Mesendoderm (in vitro differentiated cells): ENCODE measurements around the gene LGALS8.
"Not testable (repeated sequence)": the region's sequence is repeated elsewhere in the genome, so short reads cannot be mapped to it uniquely, and the experiment has no call there.

Experiments
- DNase-seq: peaks from one replicate; pipeline ENCODE4 v3.0.0; 2013
- H2AK5ac ChIP-seq: 2 replicates; pipeline ENCODE4 v1.6.1; 2013; ENCODE audit warnings: low read length, inconsistent platforms
- H2BK120ac ChIP-seq: 2 replicates; pipeline ENCODE4 v1.6.1; 2013; ENCODE audit warnings: low read depth, mild to moderate bottlenecking, low read length, moderate library complexity, mixed read lengths
- H2BK15ac ChIP-seq: replicated peaks from 2 replicates; pipeline ENCODE4 v1.6.1; 2013; ENCODE audit warnings: low read depth, mild to moderate bottlenecking, moderate library complexity
- H2BK5ac ChIP-seq: 2 replicates; pipeline ENCODE4 v1.6.1; 2013; ENCODE audit warnings: low read length, inconsistent platforms
- H3K18ac ChIP-seq: 2 replicates; pipeline ENCODE4 v1.6.1; 2013; ENCODE audit warnings: mild to moderate bottlenecking, low read length, mixed read lengths
- H3K23ac ChIP-seq: one replicate; pipeline ENCODE4 v1.6.1; 2013; ENCODE audit warnings: low read length
- H3K27ac ChIP-seq: 2 replicates; pipeline ENCODE4 v1.5.1; 2013; ENCODE audit warnings: low read depth, mild to moderate bottlenecking, inconsistent platforms, low read length, moderate library complexity
- H3K27me3 ChIP-seq: 2 replicates; pipeline ENCODE4 v1.6.1; 2013; ENCODE audit warnings: low read length, control low read depth, mild to moderate bottlenecking, inconsistent platforms; ENCODE audit not compliant: insufficient read depth, poor library complexity
- H3K36me3 ChIP-seq: 2 replicates; pipeline ENCODE4 v1.6.1; 2013; ENCODE audit warnings: low read length, inconsistent platforms; ENCODE audit not compliant: control insufficient read depth, insufficient read depth
- H3K4ac ChIP-seq: one replicate; pipeline ENCODE4 v1.6.1; 2013; ENCODE audit warnings: low read depth, mild to moderate bottlenecking, low read length, moderate library complexity
- H3K4me1 ChIP-seq: 2 replicates; pipeline ENCODE4 v1.6.1; 2013; ENCODE audit warnings: low read depth, low read length, inconsistent platforms; ENCODE audit not compliant: control insufficient read depth
- H3K4me2 ChIP-seq: 2 replicates; pipeline ENCODE4 v1.6.1; 2013; ENCODE audit warnings: low read length
- H3K4me3 ChIP-seq: 2 replicates; pipeline ENCODE4 v1.5.1; 2013; ENCODE audit warnings: mild to moderate bottlenecking, low read length
- H3K56ac ChIP-seq: one replicate; pipeline ENCODE4 v1.6.1; 2013; ENCODE audit warnings: low read length
- H3K79me1 ChIP-seq: 2 replicates; pipeline ENCODE4 v1.6.1; 2013; ENCODE audit warnings: low read length, inconsistent platforms
- H3K79me2 ChIP-seq: 2 replicates; pipeline ENCODE4 v1.6.1; 2013; ENCODE audit warnings: mild to moderate bottlenecking, low read length; ENCODE audit not compliant: control insufficient read depth, insufficient read depth
- H3K9ac ChIP-seq: 2 replicates; pipeline ENCODE4 v1.6.1; 2013; ENCODE audit warnings: low read length, inconsistent platforms
- H4K5ac ChIP-seq: one replicate; pipeline ENCODE4 v1.6.1; 2013; ENCODE audit warnings: low read length
- H4K8ac ChIP-seq: one replicate; pipeline ENCODE4 v1.6.1; 2013; ENCODE audit warnings: low read depth, mild to moderate bottlenecking, control low read depth, low read length, moderate library complexity
- whole genome bisulfite sequencing: extraction: QIAGEN DNeasy Blood & Tissue Kit; methylation state at CpG from one replicate; pipeline ENCODE4 v1.1.7; 2013; ENCODE audit warnings: low lambda C conversion rate, missing lambda C conversion rate; ENCODE audit not compliant: insufficient coverage; ENCODE audit errors: extremely low coverage; 5-methylcytosine and 5-hydroxymethylcytosine counted together

Gene LGALS8

GRCh38 chr1:236565530-236565929, 41.7 kb downstream of the LGALS8 start:
- H2BK120ac ChIP-seq, result no peak overlapping the region
- WGBS, result no CpG with 5 or more reads among the region's 5 CpGs

DNA sequence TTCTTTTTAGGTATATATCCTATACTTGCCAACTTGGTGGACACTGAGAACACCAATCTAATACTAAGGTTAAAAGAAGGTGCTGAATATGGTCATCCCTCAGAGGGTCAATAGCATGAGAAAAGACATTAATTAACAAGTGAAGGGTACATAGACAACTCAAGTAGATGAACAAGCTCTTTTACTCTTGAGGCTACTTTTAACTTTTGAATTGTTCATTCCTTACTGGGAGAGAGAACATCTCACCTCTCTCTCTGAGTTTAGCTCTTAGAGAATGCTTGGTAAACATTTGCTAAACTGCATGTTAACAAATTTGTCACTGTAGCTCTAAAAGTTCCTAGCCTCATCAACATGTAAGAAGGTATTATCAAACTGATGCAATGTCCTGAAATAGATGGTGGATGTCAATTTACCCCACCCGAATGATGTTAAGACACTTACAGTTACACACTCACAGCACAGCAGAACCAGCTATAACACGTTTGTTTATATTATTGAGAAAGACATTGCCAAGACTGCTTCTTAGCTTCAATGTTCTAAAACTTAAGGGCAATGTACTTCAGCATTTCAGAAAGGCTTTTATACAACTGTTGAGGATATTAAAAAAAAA, 44.6 kb downstream of the LGALS8 start:
- no peak overlapping the region for H2AK5ac ChIP-seq
- H3K4me3 ChIP-seq, result no peak overlapping the region
- H2BK5ac ChIP-seq, result no peak overlapping the region
- H4K5ac ChIP-seq, result no peak overlapping the region
- no CpG with 5 or more reads among the region's 2 CpGs for WGBS
- no peak overlapping the region for H3K4me2 ChIP-seq
- no peaks in the 10 kb centered on the region for H3K27me3 ChIP-seq
- no peak overlapping the region for H3K27ac ChIP-seq
- H3K4ac ChIP-seq, result no peak overlapping the region
- H2BK15ac ChIP-seq, result no peak overlapping the region
- H3K79me1 ChIP-seq, result no peaks in the 10 kb centered on the region
- no peak overlapping the region for H3K23ac ChIP-seq
- H3K9ac ChIP-seq, result no peak overlapping the region
- H3K4me1 ChIP-seq, result no peaks in the 10 kb centered on the region
- H3K18ac ChIP-seq, result no peak overlapping the region
- no peaks in the 10 kb centered on the region for H3K79me2 ChIP-seq
- no peak overlapping the region for H3K56ac ChIP-seq
- H4K8ac ChIP-seq, result no peak overlapping the region
- no peak overlapping the region for H2BK120ac ChIP-seq
- peaks cover 6% of the 10 kb centered on the region for H3K36me3 ChIP-seq
- peak; percentile 52 for DNase-seq

More at GRCh38 chr1:236565530-236565929, 41.7 kb downstream of the LGALS8 start:
- Histone ChIP-seq H3K79me2 (no peaks in the 10 kb centered on the region), H4K8ac (no peak overlapping the region), H3K36me3 (peaks cover 4% of the 10 kb centered on the region), H3K4me1 (no peaks in the 10 kb centered on the region), H3K4me3 (no peak overlapping the region), H2BK15ac (no peak overlapping the region), H3K9ac (no peak overlapping the region), H3K4ac (no peak overlapping the region), H3K18ac (no peak overlapping the region), H3K23ac (no peak overlapping the region), H3K4me2 (no peak overlapping the region), H4K5ac (no peak overlapping the region), H3K27me3 (no peaks in the 10 kb centered on the region), H2AK5ac (no peak overlapping the region), H3K79me1 (no peaks in the 10 kb centered on the region), H3K27ac (no peak overlapping the region), H2BK5ac (no peak overlapping the region), H3K56ac (no peak overlapping the region)
- peak; percentile 80 for DNase-seq

DNA sequence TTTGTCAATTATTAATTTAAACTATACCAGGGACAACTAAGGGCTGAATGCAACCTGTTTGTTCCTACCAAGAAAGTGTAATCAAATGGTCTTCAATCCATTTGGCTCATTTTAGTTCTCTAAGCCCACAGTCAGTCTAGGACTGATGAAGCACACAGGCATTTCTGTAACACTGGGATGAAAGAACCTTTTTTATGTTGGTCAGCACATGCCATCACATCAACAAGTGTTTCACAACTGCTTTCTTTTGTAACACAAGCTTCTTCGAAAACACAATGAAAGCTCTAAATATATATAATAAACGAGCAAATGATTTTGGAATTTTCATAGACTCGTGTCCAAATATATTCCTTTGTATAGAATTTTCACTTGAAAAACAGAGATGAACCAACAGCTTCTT, 51.7 kb downstream of the LGALS8 start:
- no peak overlapping the region for H3K4ac ChIP-seq
- peaks cover 3% of the 10 kb centered on the region for H3K36me3 ChIP-seq
- H3K79me2 ChIP-seq, result no peaks in the 10 kb centered on the region
- no peak overlapping the region for H4K5ac ChIP-seq
- H3K4me2 ChIP-seq, result no peak overlapping the region
- no peak overlapping the region for H3K4me3 ChIP-seq
- no peak overlapping the region for H3K56ac ChIP-seq
- no peak overlapping the region for H3K9ac ChIP-seq
- no peak overlapping the region for H3K23ac ChIP-seq
- no peak overlapping the region for H3K27ac ChIP-seq
- no peaks in the 10 kb centered on the region for H3K4me1 ChIP-seq
- H3K18ac ChIP-seq, result no peak overlapping the region
- H4K8ac ChIP-seq, result no peak overlapping the region
- H2BK15ac ChIP-seq, result no peak overlapping the region
- no peaks in the 10 kb centered on the region for H3K79me1 ChIP-seq
- H3K27me3 ChIP-seq, result no peaks in the 10 kb centered on the region
- H2AK5ac ChIP-seq, result no peak overlapping the region
- no peak for DNase-seq
- H2BK5ac ChIP-seq, result no peak overlapping the region
- no peak overlapping the region for H2BK120ac ChIP-seq
- WGBS, result no CpG with 5 or more reads among the region's 3 CpGs

DNA sequence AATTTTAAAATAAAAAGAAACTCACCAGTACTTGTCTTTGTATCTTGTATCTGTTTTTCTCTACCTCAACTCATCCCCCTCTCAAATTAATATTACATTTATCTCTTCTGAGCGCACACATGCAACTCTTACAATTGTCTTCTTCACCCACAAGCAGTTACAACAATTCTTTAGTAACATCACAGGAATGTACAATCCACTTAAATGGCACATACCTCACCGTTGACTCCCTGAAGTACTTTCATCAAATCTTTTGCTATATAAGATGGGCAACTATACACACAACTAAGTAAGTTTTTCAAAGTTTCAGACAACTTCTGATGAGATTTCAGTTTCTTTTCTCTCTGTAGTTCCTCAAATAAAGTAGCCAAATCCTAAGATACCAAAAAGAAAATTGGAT, 52.2 kb downstream of the LGALS8 start:
- H4K5ac ChIP-seq, result no peak overlapping the region
- H3K56ac ChIP-seq, result no peak overlapping the region
- no peaks in the 10 kb centered on the region for H3K79me1 ChIP-seq
- H3K18ac ChIP-seq, result no peak overlapping the region
- no peak overlapping the region for H3K4me2 ChIP-seq
- H2BK5ac ChIP-seq, result no peak overlapping the region
- no peaks in the 10 kb centered on the region for H3K27me3 ChIP-seq
- WGBS, result 100% methylated on average over 1 of the region's 2 CpGs
- no peak overlapping the region for H3K4ac ChIP-seq
- H3K23ac ChIP-seq, result no peak overlapping the region
- H2BK15ac ChIP-seq, result no peak overlapping the region
- no peak overlapping the region for H2AK5ac ChIP-seq
- H4K8ac ChIP-seq, result no peak overlapping the region
- no peak overlapping the region for H3K9ac ChIP-seq
- no peak overlapping the region for H2BK120ac ChIP-seq
- H3K27ac ChIP-seq, result no peak overlapping the region
- H3K79me2 ChIP-seq, result no peaks in the 10 kb centered on the region
- peaks cover 3% of the 10 kb centered on the region for H3K36me3 ChIP-seq
- no peaks in the 10 kb centered on the region for H3K4me1 ChIP-seq
- H3K4me3 ChIP-seq, result no peak overlapping the region
- no peak for DNase-seq

DNA sequence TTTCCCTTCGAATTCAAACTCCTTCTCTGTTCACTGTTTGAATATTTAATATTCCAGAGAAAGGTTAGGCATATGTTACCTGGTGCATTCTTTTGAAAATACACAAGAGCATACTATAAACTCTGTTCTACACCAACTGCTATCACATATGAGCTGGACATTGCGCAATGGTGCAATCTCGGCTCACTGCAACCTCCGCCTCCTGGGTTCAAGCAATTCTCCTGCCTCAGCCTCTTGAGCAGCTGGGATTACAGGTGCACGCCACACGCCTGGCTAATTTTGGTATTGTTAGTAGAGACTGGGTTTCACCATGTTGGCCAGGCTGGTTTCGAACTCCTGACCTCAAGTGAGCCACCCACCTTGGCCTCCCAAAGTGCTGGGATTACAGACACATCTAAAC, 53.3 kb downstream of the LGALS8 start:
- not testable (repeated sequence) for H3K27me3 ChIP-seq, H3K36me3 ChIP-seq, H3K27ac ChIP-seq, H3K56ac ChIP-seq, H3K79me2 ChIP-seq, H3K18ac ChIP-seq, H2AK5ac ChIP-seq, H3K4me2 ChIP-seq, H3K23ac ChIP-seq, DNase-seq, H2BK120ac ChIP-seq, H3K9ac ChIP-seq, H3K4ac ChIP-seq, H2BK5ac ChIP-seq, H4K5ac ChIP-seq, H3K79me1 ChIP-seq, H2BK15ac ChIP-seq, H3K4me1 ChIP-seq, H4K8ac ChIP-seq, H3K4me3 ChIP-seq
- no CpG with 5 or more reads among the region's 7 CpGs for WGBS

DNA sequence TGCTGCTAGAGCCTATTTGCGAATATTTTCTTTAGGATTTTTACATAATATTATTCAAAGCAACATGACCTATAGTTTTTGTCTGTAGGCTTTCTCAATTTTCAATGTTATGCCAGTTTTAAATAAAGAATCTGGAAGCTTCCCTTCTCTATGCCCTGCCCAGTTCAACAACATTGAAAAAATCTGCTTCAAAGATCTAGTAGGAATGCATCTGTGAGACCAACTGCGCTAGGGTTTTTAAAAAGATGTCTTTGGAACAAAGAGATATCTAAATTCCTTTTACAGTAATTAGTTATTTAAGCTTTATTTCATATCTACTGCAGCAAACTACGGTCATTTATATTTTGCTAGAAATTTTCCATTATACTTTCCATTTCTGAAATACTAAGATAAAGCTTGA, 54.9 kb downstream of the LGALS8 start:
- Histone ChIP-seq H3K9ac (no peak overlapping the region), H3K4me2 (no peak overlapping the region), H2BK15ac (no peak overlapping the region), H3K23ac (no peak overlapping the region), H3K56ac (no peak overlapping the region), H3K4ac (no peak overlapping the region), H4K5ac (no peak overlapping the region), H2BK120ac (no peak overlapping the region), H3K79me2 (no peaks in the 10 kb centered on the region), H3K4me3 (no peak overlapping the region), H3K36me3 (peaks cover 4% of the 10 kb centered on the region), H3K27ac (no peak overlapping the region), H3K27me3 (no peaks in the 10 kb centered on the region), H2AK5ac (no peak overlapping the region), H3K4me1 (no peaks in the 10 kb centered on the region), H4K8ac (no peak overlapping the region), H3K18ac (no peak overlapping the region), H3K79me1 (no peaks in the 10 kb centered on the region), H2BK5ac (no peak overlapping the region)
- no peak for DNase-seq
- no CpG with 5 or more reads among the region's 3 CpGs for WGBS
